IPS DF 6.9 (cell line): Measurements from ENCODE around the gene ATP6AP1.

Experiments
- DNase-seq: peaks from one replicate; pipeline ENCODE4 v3.0.0-alpha.2; 2013; ENCODE audit warnings: low read depth, low spot score
- H3K27ac ChIP-seq: one replicate; pipeline ENCODE4 v1.5.1; 2013; ENCODE audit warnings: low read length, control low read depth
- H3K27me3 ChIP-seq: 2 replicates; pipeline ENCODE4 v1.6.1; 2013; ENCODE audit warnings: mild to moderate bottlenecking, low read length; ENCODE audit not compliant: control insufficient read depth, insufficient read depth
- H3K36me3 ChIP-seq: 2 replicates; pipeline ENCODE4 v1.6.1; 2013; ENCODE audit warnings: low read length; ENCODE audit not compliant: control insufficient read depth, insufficient read depth
- H3K4me1 ChIP-seq: 2 replicates; pipeline ENCODE4 v1.6.1; 2013; ENCODE audit warnings: low read length; ENCODE audit not compliant: control insufficient read depth, insufficient read depth
- H3K4me3 ChIP-seq: 2 replicates; pipeline ENCODE4 v1.5.1; 2013; ENCODE audit warnings: mild to moderate bottlenecking, low read length
- H3K9me3 ChIP-seq: 2 replicates; pipeline ENCODE4 v1.6.1; 2013; ENCODE audit warnings: low read length, inconsistent platforms; ENCODE audit not compliant: control insufficient read depth, insufficient read depth
- WGBS: extraction: QIAGEN DNeasy Blood & Tissue Kit; methylation state at CpG from one replicate; pipeline ENCODE4 v1.1.7; 2013; ENCODE audit warnings: mixed read lengths, missing lambda C conversion rate; ENCODE audit not compliant: insufficient read length, insufficient coverage; 5-methylcytosine and 5-hydroxymethylcytosine counted together

Gene ATP6AP1

DNA sequence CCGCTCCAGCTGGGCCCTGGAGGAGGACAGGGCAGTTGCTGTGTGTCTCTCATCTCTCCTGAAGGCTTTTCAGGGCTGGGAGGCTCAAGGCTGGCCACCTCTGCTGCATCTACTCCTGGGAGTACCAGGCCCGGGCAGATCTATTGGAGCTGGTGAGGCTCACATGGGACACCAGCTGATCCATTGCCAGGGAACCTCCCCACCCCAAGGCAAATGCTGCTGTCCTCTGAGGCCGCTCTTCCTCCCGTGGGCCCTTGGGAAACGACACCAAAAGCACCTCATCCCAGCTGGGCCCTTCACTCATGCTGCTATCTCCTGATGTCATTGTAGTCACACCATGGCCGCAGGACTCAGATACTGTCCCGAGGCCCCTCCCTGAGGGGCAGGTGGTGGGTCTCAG, 54.3 kb downstream of the ATP6AP1 start:
- H3K36me3 ChIP-seq, result 0 out of 2 replicates have a peak, but pooled peaks cover 3% of the 10 kb centered on the region
- no peaks in the 10 kb centered on the region for H3K9me3 ChIP-seq
- H3K4me1 ChIP-seq, result peaks cover 2% of the 10 kb centered on the region; the same call in 1 of the 2 replicates
- H3K4me3 ChIP-seq, result no peak overlapping the region
- WGBS, result no CpG with 5 or more reads among the region's 7 CpGs
- no peak overlapping the region for H3K27ac ChIP-seq
- no peak for DNase-seq
- no peaks in the 10 kb centered on the region for H3K27me3 ChIP-seq

DNA sequence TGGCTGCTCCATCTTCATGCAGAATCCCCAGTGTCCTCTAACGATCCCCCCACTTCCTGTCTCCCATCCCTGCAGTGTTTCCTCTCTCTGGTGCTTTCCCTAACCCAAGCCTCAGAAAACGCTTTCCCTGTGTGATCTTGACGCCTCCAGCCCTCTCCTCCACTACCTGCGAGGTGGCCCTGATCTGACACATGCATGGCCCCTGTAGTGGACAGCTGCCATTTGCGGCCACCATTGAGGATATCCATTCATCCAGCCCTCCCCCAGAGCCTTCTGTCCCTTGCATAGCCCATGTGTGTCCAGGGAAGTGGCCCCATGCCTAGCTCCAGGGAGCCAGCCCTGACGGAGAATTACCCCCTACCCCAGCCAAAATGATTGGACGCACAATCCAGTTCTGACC, 54.8 kb downstream of the ATP6AP1 start:
- WGBS, result no CpG with 5 or more reads among the region's 7 CpGs
- H3K27me3 ChIP-seq, result no peaks in the 10 kb centered on the region
- DNase-seq, result no peak
- H3K4me1 ChIP-seq, result peaks cover 2% of the 10 kb centered on the region; the same call in 1 of the 2 replicates
- no peak overlapping the region for H3K4me3 ChIP-seq
- H3K27ac ChIP-seq, result no peak overlapping the region
- H3K36me3 ChIP-seq, result peaks cover 3% of the 10 kb centered on the region; the same call in 1 of the 2 replicates
- no peaks in the 10 kb centered on the region for H3K9me3 ChIP-seq

DNA sequence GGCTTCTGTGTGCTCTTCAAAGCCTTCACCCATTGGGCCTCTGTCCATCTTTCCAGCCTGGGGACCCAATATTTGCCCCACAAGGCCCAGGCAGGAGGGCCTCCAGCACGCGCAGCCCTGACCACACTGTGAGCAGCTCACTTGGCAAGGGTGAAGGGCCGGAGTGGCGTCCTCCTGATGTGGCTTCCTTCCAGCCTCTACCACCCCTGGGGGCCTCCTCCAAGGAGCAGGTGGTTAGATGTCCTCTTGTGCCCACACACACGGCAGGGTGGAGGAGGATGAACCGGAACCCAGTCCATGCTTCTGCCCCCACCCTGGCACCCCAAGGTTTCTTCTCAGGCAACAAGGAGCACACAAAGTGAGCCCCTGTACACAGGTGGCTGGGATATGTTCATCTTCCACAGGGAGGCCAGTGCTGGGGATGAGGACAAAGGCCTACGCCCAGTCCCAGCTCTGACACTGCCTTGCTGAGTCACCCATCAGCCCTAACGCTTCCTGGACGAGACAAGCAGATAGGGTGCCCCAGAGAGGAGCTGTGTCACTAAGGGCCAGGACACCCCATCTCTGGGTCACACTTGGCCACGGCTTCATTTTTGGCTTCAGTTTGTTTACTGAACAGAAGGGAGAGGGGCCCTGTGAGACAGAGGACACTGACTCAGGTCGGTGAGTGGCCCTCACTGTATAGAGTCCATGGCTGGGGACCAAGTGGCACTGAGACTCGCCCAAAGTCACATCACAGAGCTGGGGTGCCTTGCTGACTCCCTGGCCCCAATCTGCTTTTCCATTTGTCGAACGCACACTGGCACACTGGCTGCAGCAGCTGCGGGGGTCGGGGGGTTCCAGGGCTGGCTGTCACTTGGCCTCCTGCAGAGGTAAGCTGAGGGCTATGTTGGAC, 56.0 kb downstream of the ATP6AP1 start:
- Histone ChIP-seq H3K4me1 (peaks cover 2% of the 10 kb centered on the region; the same call in 1 of the 2 replicates), H3K36me3 (peaks cover 3% of the 10 kb centered on the region; the same call in 1 of the 2 replicates), H3K27me3 (no peaks in the 10 kb centered on the region), H3K4me3 (no peak overlapping the region), H3K27ac (no peak overlapping the region), H3K9me3 (no peaks in the 10 kb centered on the region)
- DNase-seq, result no peak
- WGBS, result no CpG with 5 or more reads among the region's 16 CpGs

DNA sequence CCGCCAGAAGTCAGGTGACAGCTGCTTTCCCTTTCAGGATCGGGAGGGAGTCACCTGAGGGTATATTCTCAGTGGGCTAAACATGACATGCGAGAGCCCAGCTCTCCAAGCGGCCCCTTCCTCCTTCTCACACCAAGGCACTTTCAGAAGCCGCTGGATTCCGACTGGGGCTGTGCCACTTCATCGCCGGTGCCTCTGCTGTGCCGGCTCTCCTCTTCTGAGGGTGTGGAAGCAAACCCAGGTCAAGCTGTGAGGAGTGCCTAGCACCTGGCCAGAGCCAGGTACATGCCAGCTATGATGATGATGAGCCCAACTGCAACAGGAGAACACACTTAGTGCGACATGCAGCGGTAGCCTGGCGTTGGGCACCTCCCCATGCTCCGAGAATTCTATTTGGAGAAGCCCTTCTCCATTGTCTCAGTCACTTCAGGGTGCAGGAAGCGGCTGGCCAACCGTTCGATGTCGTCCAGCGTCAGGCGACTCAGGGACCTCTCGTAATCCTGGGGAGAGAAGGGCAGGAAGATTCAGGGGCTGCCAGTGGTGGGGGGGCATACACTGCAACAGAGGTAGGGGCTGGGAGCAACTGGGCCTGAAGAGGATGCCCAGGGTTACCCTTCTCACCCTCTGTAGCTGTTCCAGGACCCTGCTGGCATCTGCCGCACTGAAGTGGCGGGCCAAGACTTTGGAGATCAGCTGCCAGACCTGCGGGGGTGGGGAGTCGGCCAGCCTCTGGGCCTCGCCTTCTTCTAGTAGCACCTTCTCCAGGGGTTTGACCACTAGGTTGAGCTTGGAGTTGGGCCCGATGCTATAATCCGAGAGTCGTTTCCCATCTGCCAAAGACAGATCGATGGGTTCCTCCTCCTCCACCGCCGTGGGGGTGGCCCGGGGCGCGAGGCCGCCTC, 56.9 kb downstream of the ATP6AP1 start:
- H3K27me3 ChIP-seq, result no peaks in the 10 kb centered on the region
- no peak for DNase-seq
- H3K27ac ChIP-seq, result no peak overlapping the region
- H3K9me3 ChIP-seq, result no peaks in the 10 kb centered on the region
- peaks cover 2% of the 10 kb centered on the region; the same call in 1 of the 2 replicates for H3K4me1 ChIP-seq
- no CpG with 5 or more reads among the region's 35 CpGs for WGBS
- H3K36me3 ChIP-seq, result peaks cover 3% of the 10 kb centered on the region; the same call in 1 of the 2 replicates
- peak overlapping the region; percentile 88; the same call in 1 of the 2 replicates for H3K4me3 ChIP-seq

DNA sequence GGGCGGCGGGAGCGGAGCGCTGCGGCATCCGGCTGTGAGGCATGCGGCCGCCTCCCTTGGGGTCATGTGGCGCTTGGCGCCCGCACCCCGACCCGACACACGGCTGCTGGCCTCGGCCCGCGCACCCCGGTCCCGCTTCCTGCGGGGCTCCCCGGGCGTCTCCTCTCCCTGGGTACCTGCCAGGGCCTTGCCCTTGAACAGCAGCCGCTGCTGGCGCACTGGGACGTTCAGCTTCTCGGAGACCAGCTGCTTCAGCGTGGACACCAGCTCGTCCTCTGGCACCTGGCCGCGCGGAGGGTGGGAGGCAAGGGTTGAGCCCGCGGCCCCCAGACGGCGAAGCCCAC, 57.5 kb downstream of the ATP6AP1 start:
- no CpG with 5 or more reads among the region's 35 CpGs for WGBS

More for the DNA sequence above, 57.5 kb downstream of the ATP6AP1 start:
- no peaks in the 10 kb centered on the region for H3K9me3 ChIP-seq
- H3K4me3 ChIP-seq, result peak overlapping the region; percentile 88; the same call in 1 of the 2 replicates
- H3K27ac ChIP-seq, result no peak overlapping the region
- no peaks in the 10 kb centered on the region for H3K27me3 ChIP-seq
- peaks cover 3% of the 10 kb centered on the region; the same call in 1 of the 2 replicates for H3K36me3 ChIP-seq
- peaks cover 2% of the 10 kb centered on the region; the same call in 1 of the 2 replicates for H3K4me1 ChIP-seq
- no peak for DNase-seq
